A673 (cell line): ENCODE data around the gene MROH2A. TPM values are rescaled to one million over a fixed set of nuclear protein-coding genes. Genes with fewer than 3 reads are reported as not detected.

Experiments used
- BruUV-seq: library from RNA; stranded (reverse); fragments of 400-500 nt; replicated peaks from 2 replicates; lab custom pipeline; 2021; lab: Mats Ljungman, UMichigan
- CTCF ChIA-PET: fragments of 300-600 bp; sonication (Branson Sonifier 250); formaldehyde crosslinking; loops from one replicate; lab custom pipeline; 2022; ENCODE audit warnings: antibody characterized with exemption; lab: Charles Lee
- POLR2A ChIA-PET: fragments of 300-600 bp; sonication (Branson Sonifier 250); formaldehyde crosslinking; loops from one replicate; lab custom pipeline; 2022; ENCODE audit warnings: antibody characterized with exemption; ENCODE audit not compliant: low non-redundant PET; lab: Charles Lee
- DNase-seq: peaks from one replicate; pipeline ENCODE4 v3.0.0-alpha.2; 2015; ENCODE audit warnings: low spot score
- H3K27ac ChIP-seq: fragments of 200-600 bp; sonication (generic); 2 replicates; pipeline ENCODE4 v1.5.1; 2016; ENCODE audit warnings: mixed run types, low read depth, mild to moderate bottlenecking, mixed read lengths, antibody characterized with exemption, low read length; ENCODE audit not compliant: poor library complexity, severe bottlenecking
- H3K27me3 ChIP-seq: fragments of 200-600 bp; sonication (generic); replicated peaks from 2 replicates; pipeline ENCODE4 v1.6.1; 2017; ENCODE audit warnings: mixed run types, low read depth, mild to moderate bottlenecking, mixed read lengths, antibody characterized with exemption, low read length; ENCODE audit not compliant: insufficient read depth, poor library complexity
- H3K36me3 ChIP-seq: fragments of 200-600 bp; sonication (generic); 2 replicates; pipeline ENCODE4 v1.6.1; 2016; ENCODE audit warnings: mixed run types, mild to moderate bottlenecking, mixed read lengths, antibody characterized with exemption, low read length; ENCODE audit not compliant: insufficient read depth, poor library complexity, severe bottlenecking
- H3K4me1 ChIP-seq: fragments of 200-600 bp; sonication (generic); 2 replicates; pipeline ENCODE4 v1.6.1; 2017; ENCODE audit warnings: mixed run types, mild to moderate bottlenecking, mixed read lengths, antibody characterized with exemption, low read length; ENCODE audit not compliant: insufficient read depth, poor library complexity, severe bottlenecking
- H3K4me3 ChIP-seq: fragments of 200-600 bp; sonication (generic); 2 replicates; pipeline ENCODE4 v1.5.1; 2016; ENCODE audit warnings: low read depth, mixed run types, mild to moderate bottlenecking, mixed read lengths, low read length; ENCODE audit not compliant: poor library complexity, severe bottlenecking
- H3K9me3 ChIP-seq: fragments of 200-600 bp; sonication (generic); 2 replicates; pipeline ENCODE4 v1.6.1; 2016; ENCODE audit warnings: mixed run types, low read depth, mild to moderate bottlenecking, mixed read lengths, antibody characterized with exemption, low read length; ENCODE audit not compliant: poor library complexity, severe bottlenecking
- CTCF ChIP-seq: fragments of 300-800, 200-600 bp; sonication (generic); conservative IDR thresholded peaks from 2 replicates; pipeline ENCODE4 v1.5.1; 2017; ENCODE audit warnings: low read depth, mild to moderate bottlenecking, antibody characterized with exemption, low read length, moderate library complexity, mixed read lengths
- EZH2 ChIP-seq: fragments of 200-600 bp; sonication (generic); IDR thresholded peaks from 2 replicates; pipeline ENCODE4 v1.6.1; 2017; ENCODE audit warnings: borderline replicate concordance, low read depth, mild to moderate bottlenecking, mixed read lengths, antibody characterized with exemption, low read length; ENCODE audit not compliant: poor library complexity, severe bottlenecking
- intact Hi-C: fragments of 100-400 bp; cut with micrococcal nuclease; formaldehyde crosslinking; loops from one replicate; pipeline ENCODE4 v1.10.0; 2022; ENCODE audit not compliant: unreplicated experiment
- total RNA-seq: library from RNA; stranded (reverse); gene quantifications from 2 replicates; pipeline ENCODE4 v1.2.3, GENCODE V29; 2021

Gene MROH2A
- total RNA-seq, 1 experiment from 2014 or later = 1.3 TPM

GRCh38 chr2:233849607-233850271, 71.6 kb downstream of the MROH2A start:
- TF ChIP-seq EZH2 (no peak), CTCF (no peak)
- Histone ChIP-seq H3K9me3 (no peaks in the 10 kb centered on the region), H3K36me3 (peaks cover 87% of the 10 kb centered on the region), H3K27ac (no peak overlapping the region), H3K27me3 (no peaks in the 10 kb centered on the region), H3K4me3 (no peak overlapping the region), H3K4me1 (peaks cover 14% of the 10 kb centered on the region)
- intact Hi-C loops = no loop called here
- ChIA-PET POLR2A (no interaction called here), CTCF (no interaction called here)
- no peak for DNase-seq
- BruUV-seq = no TSS peak

- CTCF ChIA-PET = no interaction called here
- peaks cover 77% of the 10 kb centered on the region for H3K36me3 ChIP-seq
Measured at GRCh38 chr2:233850745-233851144, 72.6 kb downstream of the MROH2A start.

GRCh38 chr2:233851169-233851568, 73.0 kb downstream of the MROH2A start:
- no peak for TF ChIP-seq EZH2
- Histone ChIP-seq H3K9me3 (no peaks in the 10 kb centered on the region), H3K36me3 (peaks cover 73% of the 10 kb centered on the region), H3K4me1 (peaks cover 14% of the 10 kb centered on the region), H3K4me3 (no peak overlapping the region), H3K27ac (no peak overlapping the region), H3K27me3 (no peaks in the 10 kb centered on the region)
- ChIA-PET POLR2A (no interaction called here), CTCF (no interaction called here)
- DNase-seq = no peak
- BruUV-seq = no TSS peak
- intact Hi-C loops = no loop called here

More at GRCh38 chr2:233850745-233851144, 72.6 kb downstream of the MROH2A start:
- BruUV-seq = no TSS peak
- Histone ChIP-seq H3K4me1 (peaks cover 14% of the 10 kb centered on the region), H3K27me3 (no peaks in the 10 kb centered on the region), H3K4me3 (no peak overlapping the region), H3K27ac (no peak overlapping the region), H3K9me3 (no peaks in the 10 kb centered on the region)
- TF ChIP-seq CTCF = no peak
- no peak for TF ChIP-seq EZH2
- intact Hi-C loops = no loop called here
- POLR2A ChIA-PET = no interaction called here
- no peak for DNase-seq

- ChIA-PET CTCF (no interaction called here), POLR2A (no interaction called here)
- H3K4me1 ChIP-seq = peaks cover 14% of the 10 kb centered on the region
- BruUV-seq = no TSS peak
- H3K9me3 ChIP-seq = no peaks in the 10 kb centered on the region
- H3K27me3 ChIP-seq = no peaks in the 10 kb centered on the region
- intact Hi-C loops = no loop called here
- H3K27ac ChIP-seq = no peak overlapping the region
- peaks cover 64% of the 10 kb centered on the region for H3K36me3 ChIP-seq
- no peak for DNase-seq
- TF ChIP-seq CTCF (no peak), EZH2 (no peak)
- peak overlapping the region; percentile 92 for H3K4me3 ChIP-seq
Measured at GRCh38 chr2:233852056-233852455, 73.9 kb downstream of the MROH2A start.
